Right renal pelvis (tissue), 4 donors: ENCODE measurements around the gene SLC9A2. TPM values are rescaled to one million over a fixed set of nuclear protein-coding genes. Genes with fewer than 3 reads are reported as not detected.

Experiments used
- DNase-seq, 4 donors: peaks; one replicate each; pipeline ENCODE4 v3.0.0-alpha.2; 2013; ENCODE audit warnings: low read depth in 4 of 4, low spot score in 3 of 4, missing footprints in 1 of 4
- polyA plus RNA-seq, 4 donors: library from polyadenylated mRNA; unstranded; fragments of 120-200 nt; gene quantifications; one replicate each; pipeline ENCODE4 v1.2.1, GENCODE V29; 2013; ENCODE audit not compliant: insufficient read length in 4 of 4

Gene SLC9A2, protein sequence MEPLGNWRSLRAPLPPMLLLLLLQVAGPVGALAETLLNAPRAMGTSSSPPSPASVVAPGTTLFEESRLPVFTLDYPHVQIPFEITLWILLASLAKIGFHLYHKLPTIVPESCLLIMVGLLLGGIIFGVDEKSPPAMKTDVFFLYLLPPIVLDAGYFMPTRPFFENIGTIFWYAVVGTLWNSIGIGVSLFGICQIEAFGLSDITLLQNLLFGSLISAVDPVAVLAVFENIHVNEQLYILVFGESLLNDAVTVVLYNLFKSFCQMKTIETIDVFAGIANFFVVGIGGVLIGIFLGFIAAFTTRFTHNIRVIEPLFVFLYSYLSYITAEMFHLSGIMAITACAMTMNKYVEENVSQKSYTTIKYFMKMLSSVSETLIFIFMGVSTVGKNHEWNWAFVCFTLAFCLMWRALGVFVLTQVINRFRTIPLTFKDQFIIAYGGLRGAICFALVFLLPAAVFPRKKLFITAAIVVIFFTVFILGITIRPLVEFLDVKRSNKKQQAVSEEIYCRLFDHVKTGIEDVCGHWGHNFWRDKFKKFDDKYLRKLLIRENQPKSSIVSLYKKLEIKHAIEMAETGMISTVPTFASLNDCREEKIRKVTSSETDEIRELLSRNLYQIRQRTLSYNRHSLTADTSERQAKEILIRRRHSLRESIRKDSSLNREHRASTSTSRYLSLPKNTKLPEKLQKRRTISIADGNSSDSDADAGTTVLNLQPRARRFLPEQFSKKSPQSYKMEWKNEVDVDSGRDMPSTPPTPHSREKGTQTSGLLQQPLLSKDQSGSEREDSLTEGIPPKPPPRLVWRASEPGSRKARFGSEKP
- polyA plus RNA-seq, result 1 to 10 TPM; 5.6 to 9.6 (median 6.8) TPM

GRCh38 chr2:102619414-102620319 is at the start of gene SLC9A2:
SLC9A2 (plus strand) TSS chr2:102619553; CDS start chr2:102619849, 296 bp downstream.
- DNase-seq, result peak in 1 of 4 donors; percentile 26

- DNase-seq, result no peak
These were observed 43.5 kb upstream of the SLC9A2 start for GRCh38 chr2:102575888-102576287.

DNA sequence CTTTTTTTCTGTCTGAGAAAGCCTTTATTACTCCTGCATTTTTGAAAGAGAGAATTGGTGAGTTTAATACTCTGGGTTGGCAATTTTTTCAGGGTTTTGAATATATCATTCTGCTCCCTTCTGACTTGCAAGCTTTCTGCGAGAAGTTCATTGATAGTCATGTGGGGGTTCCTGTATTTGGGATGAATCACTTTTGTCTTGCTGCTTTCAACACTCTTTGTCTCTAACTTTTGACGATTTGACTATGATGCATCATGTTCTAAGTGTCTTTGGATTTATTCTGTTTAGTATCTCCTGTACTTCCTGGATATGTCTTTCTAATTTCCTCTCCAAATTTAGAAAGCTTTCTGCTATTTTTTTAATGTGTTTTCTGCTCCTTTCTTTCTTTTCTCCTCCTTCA is 41.0 kb upstream of the SLC9A2 start:
- no peak for DNase-seq

DNA sequence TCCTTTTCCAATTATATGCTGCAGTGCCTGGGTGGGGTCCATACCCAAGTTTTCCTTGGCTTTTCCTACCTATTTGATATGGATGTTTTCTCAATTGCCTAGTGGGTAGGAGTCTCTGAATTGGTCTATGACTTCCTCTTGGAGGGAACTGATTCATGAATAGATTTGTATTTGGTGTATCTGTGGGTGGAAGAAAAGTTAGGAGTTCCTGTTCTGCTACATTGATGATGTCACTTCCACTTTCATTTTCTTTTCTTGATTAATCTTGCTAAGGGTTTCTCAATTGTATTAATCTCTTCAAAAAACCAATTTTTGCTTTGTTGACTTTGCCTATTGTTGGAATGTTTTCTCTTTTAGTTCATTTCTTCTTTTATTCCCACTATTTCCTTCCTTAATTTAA is 37.4 kb upstream of the SLC9A2 start:
- no peak for DNase-seq

- no peak for DNase-seq
These were observed 36.5 kb upstream of the SLC9A2 start for GRCh38 chr2:102582845-102583244.

GRCh38 chr2:102585847-102586404 is 33.4 kb upstream of the SLC9A2 start:
- no peak for DNase-seq

DNA sequence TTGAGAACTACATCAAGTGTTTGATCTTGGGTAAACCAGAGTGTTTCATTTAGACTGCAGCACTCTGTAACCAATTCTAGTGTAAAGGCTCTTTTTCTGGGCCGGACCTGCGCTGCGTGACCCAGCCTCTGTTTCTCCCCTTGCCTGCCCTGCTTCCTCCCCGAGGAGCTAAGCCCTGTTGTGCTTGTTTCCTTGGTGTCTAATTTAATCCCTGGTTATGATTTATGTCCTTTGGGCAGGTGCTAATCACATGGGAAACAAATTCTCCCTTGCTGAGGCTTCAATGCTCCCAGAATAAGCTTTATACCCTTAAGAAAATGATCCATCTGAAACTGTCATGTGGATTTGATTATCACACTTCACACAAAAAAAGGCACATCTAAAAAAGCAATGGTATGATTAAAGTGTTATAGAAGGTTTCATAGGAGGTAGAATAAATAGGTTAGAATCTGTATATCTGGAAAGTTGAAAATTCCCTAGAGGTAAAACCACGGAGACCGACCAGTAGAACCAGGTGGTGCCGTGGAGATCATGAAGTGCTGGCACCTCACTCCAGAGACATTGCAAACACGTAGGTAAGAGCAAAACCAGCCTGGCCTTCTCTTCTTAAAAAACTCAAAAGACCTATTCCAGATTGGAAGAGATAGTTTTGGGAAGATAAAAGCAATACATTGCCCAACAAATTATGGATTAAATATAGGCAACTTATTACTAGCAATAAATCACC is 31.0 kb upstream of the SLC9A2 start:
- no peak for DNase-seq

- DNase-seq, result no peak
These were observed 29.9 kb upstream of the SLC9A2 start for GRCh38 chr2:102589444-102589843.

- no peak for DNase-seq
These were observed 27.8 kb upstream of the SLC9A2 start for GRCh38 chr2:102591491-102592045.

- DNase-seq, result no peak
These were observed 26.8 kb upstream of the SLC9A2 start for GRCh38 chr2:102592601-102593000.

- no peak for DNase-seq
These were observed 25.8 kb upstream of the SLC9A2 start for GRCh38 chr2:102593516-102593915.

DNA sequence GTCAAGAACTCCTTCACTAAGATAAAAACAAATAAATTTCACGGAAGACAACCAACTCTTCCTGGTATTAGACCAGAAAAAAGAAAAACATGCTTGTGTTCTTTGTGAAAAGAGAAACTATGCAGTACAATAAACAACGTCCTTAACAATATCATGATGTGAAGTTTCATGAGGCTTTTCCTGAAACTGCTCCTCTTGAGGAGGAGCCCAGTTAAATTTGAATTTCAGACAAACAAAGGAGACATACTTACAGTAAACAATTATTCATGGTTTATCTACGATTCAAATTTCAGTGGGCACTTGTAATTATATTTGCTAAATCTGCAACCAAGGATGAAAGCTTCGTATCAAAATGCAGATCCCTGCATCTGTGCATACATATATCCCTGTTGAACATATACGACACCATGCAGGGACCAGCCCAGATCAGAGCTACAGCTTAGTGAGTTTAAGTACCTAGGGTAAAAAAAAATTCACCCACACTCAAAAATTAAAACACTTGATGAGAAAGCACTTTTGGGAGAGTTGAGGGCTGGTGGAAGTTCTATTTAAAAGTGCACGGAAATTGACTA is 24.8 kb upstream of the SLC9A2 start:
- no peak for DNase-seq

DNA sequence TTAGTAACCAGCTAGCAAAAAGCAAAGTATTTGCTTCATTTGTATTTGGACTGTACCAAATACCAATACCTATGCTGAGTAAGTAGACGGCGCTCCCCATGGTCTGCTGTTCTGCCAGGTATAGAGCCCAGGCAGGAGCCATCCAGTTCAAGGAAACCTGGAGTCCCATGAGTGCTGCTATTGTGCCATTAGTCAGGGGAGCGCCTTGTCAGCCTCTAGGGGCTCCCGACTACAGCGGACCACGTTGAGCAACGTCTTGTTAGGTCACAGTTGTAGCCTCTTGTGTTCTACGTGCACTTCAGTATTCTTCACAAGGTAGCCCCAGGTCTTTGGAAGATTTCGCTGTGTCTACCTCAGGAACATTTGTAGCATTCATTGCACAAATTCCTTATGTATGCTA is 21.6 kb upstream of the SLC9A2 start:
- no peak for DNase-seq

DNA sequence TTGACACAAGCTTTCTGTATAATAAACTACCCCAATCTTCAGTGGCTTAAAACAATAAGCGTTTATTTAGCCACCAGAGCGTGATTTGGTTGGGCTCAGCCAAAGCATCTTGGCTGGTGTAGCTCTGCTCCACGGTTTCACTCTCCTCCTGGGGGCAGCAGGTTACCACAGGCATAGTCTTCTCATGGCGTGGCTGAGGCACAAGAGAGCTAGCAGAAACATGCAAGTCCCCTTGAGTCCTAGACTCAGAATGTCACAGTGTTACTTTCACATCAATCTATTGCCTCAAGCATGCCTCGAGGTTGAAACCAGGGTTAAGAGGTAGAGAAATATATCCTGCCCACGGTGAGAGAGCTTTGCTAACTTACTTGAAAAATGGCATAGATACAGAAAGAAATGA is 19.9 kb upstream of the SLC9A2 start:
- no peak for DNase-seq

GRCh38 chr2:102601730-102602129 is 17.6 kb upstream of the SLC9A2 start:
- DNase-seq, result no peak

- no peak for DNase-seq
These were observed 15.4 kb upstream of the SLC9A2 start for GRCh38 chr2:102603904-102604303.

GRCh38 chr2:102604769-102605168 is 14.6 kb upstream of the SLC9A2 start:
- DNase-seq, result no peak

GRCh38 chr2:102606353-102606752 is 13.0 kb upstream of the SLC9A2 start:
- no peak for DNase-seq
